Fibroblast of lung (primary cell): Measurements from ENCODE around the gene PHF8.

ENCODE experiments used
- CTCF ChIP-seq, 2 donors: IDR thresholded peaks in 1 of 2; conservative IDR thresholded peaks in 1 of 2; 1 replicate in 1 of 2; 2 replicates in 1 of 2; pipeline ENCODE4 v1.5.1; 2011 to 2012; ENCODE audit warnings: low read length in 2 of 2, control low read depth in 1 of 2, inconsistent platforms in 1 of 2, low read depth in 1 of 2, mild to moderate bottlenecking in 1 of 2
- EZH2 ChIP-seq: IDR thresholded peaks from 2 replicates; pipeline ENCODE4 v1.5.1; 2012; ENCODE audit warnings: low read length, control low read depth, mild to moderate bottlenecking; ENCODE audit errors: missing control alignments

- no peak for TF ChIP-seq CTCF (conservative IDR thresholded peaks at IDR 0.05 in 1 of 2, IDR thresholded peaks at IDR 0.05 in 1 of 2; ENCODE audit: low read depth in 1 of 2, low read length in 2 of 2)
- TF ChIP-seq EZH2 = no peak
Measured at GRCh38 chrX:54064564-54064963, 20.3 kb upstream of the PHF8 start.
